HCT116 (cell line): ENCODE measurements around the gene METTL25B.

Source experiments
- ATF3 ChIP-seq: IDR thresholded peaks from 2 replicates; pipeline ENCODE4 v1.6.1; 2012
- CEBPB ChIP-seq: IDR thresholded peaks from 2 replicates; pipeline ENCODE4 v1.6.1; 2012; ENCODE audit warnings: low read depth
- CTCF ChIP-seq, 3 experiments: fragments of 200-600 bp in 1 of 3; sonication (generic) in 1 of 3; IDR thresholded peaks in 2 of 3; conservative IDR thresholded peaks in 1 of 3; 2 replicates each; pipeline ENCODE4 v1.5.1; 2012 to 2017; ENCODE audit warnings: low read depth in 2 of 3, low read length in 2 of 3, antibody characterized with exemption in 1 of 3, borderline replicate concordance in 1 of 3, control low read depth in 1 of 3, mild to moderate bottlenecking in 1 of 3, mixed read lengths in 1 of 3, mixed run types in 1 of 3, moderate library complexity in 1 of 3; ENCODE audit not compliant: insufficient read depth in 1 of 3
- EZH2phosphoT487 ChIP-seq: fragments of 200-600 bp; IDR thresholded peaks from 2 replicates; pipeline ENCODE4 v1.6.1; 2018; ENCODE audit warnings: antibody characterized with exemption, borderline replicate concordance
- MAX ChIP-seq: IDR thresholded peaks from 2 replicates; pipeline ENCODE4 v1.6.1; 2012
- POLR2A ChIP-seq: IDR thresholded peaks from 2 replicates; pipeline ENCODE4 v1.7.0; 2011; ENCODE audit warnings: borderline replicate concordance; ENCODE audit not compliant: insufficient read depth, insufficient read length; ENCODE audit errors: extremely low read depth
- POLR2AphosphoS5 ChIP-seq: IDR thresholded peaks from 2 replicates; pipeline ENCODE4 v1.6.1; 2011; ENCODE audit warnings: mild to moderate bottlenecking, low read depth, low read length, moderate library complexity
- TCF7L2 ChIP-seq: IDR thresholded peaks from 2 replicates; pipeline ENCODE4 v1.7.0; 2011; ENCODE audit warnings: borderline replicate concordance, inconsistent platforms; ENCODE audit not compliant: insufficient read depth, insufficient read length; ENCODE audit errors: extremely low read depth
- YY1 ChIP-seq: IDR thresholded peaks from 2 replicates; pipeline ENCODE4 v1.6.1; 2011; ENCODE audit warnings: low read length, low read depth, moderate library complexity, mild to moderate bottlenecking; ENCODE audit not compliant: insufficient replicate concordance; ENCODE audit errors: extremely low read depth
- ZNF274 ChIP-seq: fragments of 200-500 bp; sonication (Bioruptor generic); IDR thresholded peaks from 2 replicates; pipeline ENCODE4 v1.6.1; 2014; ENCODE audit warnings: mild to moderate bottlenecking, low read depth, low read length, inconsistent platforms

GRCh38 chr1:156705918-156706656 lies 22.2 kb upstream of the METTL25B start:
- no peak for TF ChIP-seq CEBPB
- TF ChIP-seq CTCF (IDR thresholded peaks at IDR 0.05 in 2 of 3, conservative IDR thresholded peaks at IDR 0.05 in 1 of 3; ENCODE audit: borderline replicate concordance in 1 of 3, insufficient read depth in 1 of 3, low read depth in 2 of 3, low read length in 2 of 3): peak in 2 of 3 experiments; percentile 80 to 92; a peak in 4 of 6 replicates
- no peak; the same call in 1 of the 2 replicates for TF ChIP-seq POLR2AphosphoS5
- TF ChIP-seq ATF3: no peak
- no peak for TF ChIP-seq MAX
- TF ChIP-seq POLR2A: peak; percentile 24
- peak; percentile 98 for TF ChIP-seq TCF7L2
- no peak for TF ChIP-seq ZNF274
- peak; percentile 2 for TF ChIP-seq YY1
- TF ChIP-seq EZH2phosphoT487: no peak
